OCI-LY1 (cell line): ENCODE measurements around the gene SNTB2.

Source experiments
- H2AFZ ChIP-seq: fragments of 200-600 bp; sonication (generic), shearing (Covaris generic); 2 replicates; pipeline ENCODE4 v1.6.0; 2014; ENCODE audit warnings: antibody characterized with exemption, mild to moderate bottlenecking, low read length
- H3F3A ChIP-seq: fragments of 200-600 bp; sonication (generic), shearing (Covaris generic); 2 replicates; pipeline ENCODE4 v1.6.0; 2014; ENCODE audit warnings: mild to moderate bottlenecking, antibody characterized with exemption, low read length, moderate library complexity; ENCODE audit not compliant: insufficient read depth
- H3K27ac ChIP-seq: fragments of 200-600 bp; sonication (generic); 2 replicates; pipeline ENCODE4 v1.5.1; 2014; ENCODE audit warnings: low read length, mixed run types, mild to moderate bottlenecking, low read depth; ENCODE audit not compliant: poor library complexity, severe bottlenecking
- H3K27me3 ChIP-seq: fragments of 200-600 bp; sonication (generic); 2 replicates; pipeline ENCODE4 v1.6.0; 2014; ENCODE audit warnings: antibody characterized with exemption, mild to moderate bottlenecking, low read length, moderate library complexity; ENCODE audit not compliant: insufficient read depth
- H3K36me3 ChIP-seq: fragments of 200-600 bp; sonication (generic); 2 replicates; pipeline ENCODE4 v1.6.1; 2014; ENCODE audit warnings: mild to moderate bottlenecking, antibody characterized with exemption, low read length, moderate library complexity, mixed read lengths; ENCODE audit not compliant: insufficient read depth
- H3K4me1 ChIP-seq: fragments of 200-600 bp; sonication (generic); 2 replicates; pipeline ENCODE4 v1.5.1; 2014; ENCODE audit warnings: mild to moderate bottlenecking, low read length, moderate library complexity; ENCODE audit not compliant: insufficient read depth, severe bottlenecking
- H3K4me2 ChIP-seq: fragments of 200-600 bp; sonication (generic), shearing (Covaris generic); 2 replicates; pipeline ENCODE4 v1.6.1; 2014; ENCODE audit warnings: low read length
- H3K4me3 ChIP-seq: fragments of 200-600 bp; sonication (generic); 2 replicates; pipeline ENCODE4 v1.5.1; 2014; ENCODE audit warnings: low read length, low read depth, mild to moderate bottlenecking, mixed read lengths; ENCODE audit not compliant: poor library complexity, severe bottlenecking
- H3K79me2 ChIP-seq: fragments of 200-600 bp; shearing (Covaris generic); 2 replicates; pipeline ENCODE4 v1.6.1; 2016; ENCODE audit warnings: mixed run types, low read length, mixed read lengths; ENCODE audit not compliant: insufficient read depth
- H3K9ac ChIP-seq: fragments of 200-600 bp; sonication (generic), shearing (Covaris generic); 2 replicates; pipeline ENCODE4 v1.6.1; 2014; ENCODE audit warnings: mild to moderate bottlenecking, low read length, mixed read lengths
- H3K9me2 ChIP-seq: fragments of 200-600 bp; sonication (generic), shearing (Covaris generic); 2 replicates; pipeline ENCODE4 v1.6.1; 2014; ENCODE audit warnings: low read depth, mild to moderate bottlenecking, low read length, mixed read lengths
- H3K9me3 ChIP-seq: fragments of 200-600 bp; shearing (Covaris generic); 2 replicates; pipeline ENCODE4 v1.6.1; 2014; ENCODE audit warnings: low read length, mixed read lengths
- H4K20me1 ChIP-seq: fragments of 200-600 bp; sonication (generic), shearing (Covaris generic); 2 replicates; pipeline ENCODE4 v1.6.0; 2016; ENCODE audit warnings: mild to moderate bottlenecking, low read length; ENCODE audit not compliant: insufficient read depth
- CTCF ChIP-seq: fragments of 200-600 bp; sonication (generic), shearing (Covaris generic); IDR thresholded peaks from 2 replicates; pipeline ENCODE4 v1.5.1; 2017; ENCODE audit warnings: mild to moderate bottlenecking, antibody characterized with exemption, low read length, moderate library complexity, mixed read lengths
- EZH2 ChIP-seq: fragments of 200-600 bp; sonication (generic), shearing (Covaris generic); IDR thresholded peaks from 2 replicates; pipeline ENCODE4 v1.8.0; 2017; ENCODE audit warnings: borderline replicate concordance, mixed run types, mild to moderate bottlenecking, antibody characterized with exemption, low read length, moderate library complexity, mixed read lengths

The SNTB2 gene

GRCh38 chr16:69239851-69240250 lies 52.9 kb downstream of the SNTB2 start:
- no peaks in the 10 kb centered on the region for H4K20me1 ChIP-seq
- H3K4me1 ChIP-seq, result no peaks in the 10 kb centered on the region
- H3K4me2 ChIP-seq, result no peak overlapping the region
- no peaks in the 10 kb centered on the region for H3K27me3 ChIP-seq
- H3K79me2 ChIP-seq, result no peaks in the 10 kb centered on the region
- H3F3A ChIP-seq, result no peaks in the 10 kb centered on the region
- no peaks in the 10 kb centered on the region for H3K9me2 ChIP-seq
- peaks cover 14% of the 10 kb centered on the region; the same call in 1 of the 2 replicates for H3K36me3 ChIP-seq
- no peak overlapping the region for H3K27ac ChIP-seq
- no peaks in the 10 kb centered on the region for H3K9me3 ChIP-seq
- H3K9ac ChIP-seq, result no peak overlapping the region
- H3K4me3 ChIP-seq, result no peak overlapping the region
- H2AFZ ChIP-seq, result no peak overlapping the region
- TF ChIP-seq CTCF, result no peak

GRCh38 chr16:69240331-69240730 lies 53.4 kb downstream of the SNTB2 start:
- H3K79me2 ChIP-seq, result no peaks in the 10 kb centered on the region
- H3K27ac ChIP-seq, result no peak overlapping the region
- no peak overlapping the region for H3K9ac ChIP-seq
- no peaks in the 10 kb centered on the region for H3K9me2 ChIP-seq
- H2AFZ ChIP-seq, result no peak overlapping the region
- TF ChIP-seq CTCF, result no peak
- no peak for TF ChIP-seq EZH2
- no peak overlapping the region for H3K4me2 ChIP-seq
- H3K36me3 ChIP-seq, result peaks cover 14% of the 10 kb centered on the region; the same call in 1 of the 2 replicates
- H3K4me3 ChIP-seq, result no peak overlapping the region
- no peaks in the 10 kb centered on the region for H3F3A ChIP-seq
- H3K4me1 ChIP-seq, result no peaks in the 10 kb centered on the region
- H4K20me1 ChIP-seq, result no peaks in the 10 kb centered on the region
- no peaks in the 10 kb centered on the region for H3K27me3 ChIP-seq
- H3K9me3 ChIP-seq, result no peaks in the 10 kb centered on the region

GRCh38 chr16:69241926-69242325 lies 55.0 kb downstream of the SNTB2 start:
- Histone ChIP-seq H3K4me2 (no peak overlapping the region), H3K79me2 (no peaks in the 10 kb centered on the region), H3K36me3 (peaks cover 22% of the 10 kb centered on the region), H3K27me3 (no peaks in the 10 kb centered on the region), H3K9me3 (no peaks in the 10 kb centered on the region), H3K27ac (no peak overlapping the region), H3K9me2 (no peaks in the 10 kb centered on the region), H4K20me1 (no peaks in the 10 kb centered on the region), H3K9ac (no peak overlapping the region), H2AFZ (no peak overlapping the region), H3K4me1 (no peaks in the 10 kb centered on the region), H3K4me3 (no peak overlapping the region), H3F3A (no peaks in the 10 kb centered on the region)
- no peak for TF ChIP-seq EZH2
- TF ChIP-seq CTCF, result no peak
